ENCODE results near the gene TTC34.

DNA sequence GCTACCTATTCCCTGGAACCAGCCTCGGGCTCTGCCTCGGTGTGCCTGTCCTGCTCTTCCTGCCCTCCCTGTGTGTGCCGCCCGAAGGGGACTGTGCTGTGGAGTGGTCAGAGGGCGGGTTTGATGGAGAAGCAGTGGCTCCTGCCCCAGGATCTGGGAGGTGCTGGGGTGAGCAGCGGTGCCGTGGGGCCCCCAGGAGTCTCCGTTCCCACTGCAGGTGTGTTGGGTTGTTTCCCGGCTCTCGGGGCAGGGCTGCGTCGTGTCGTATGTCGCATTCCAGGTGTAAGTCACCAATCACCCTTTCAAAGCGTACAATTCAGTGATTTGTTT lies 32.6 kb upstream of the TTC34 start:
- TF ChIP-seq, protein P1, sequence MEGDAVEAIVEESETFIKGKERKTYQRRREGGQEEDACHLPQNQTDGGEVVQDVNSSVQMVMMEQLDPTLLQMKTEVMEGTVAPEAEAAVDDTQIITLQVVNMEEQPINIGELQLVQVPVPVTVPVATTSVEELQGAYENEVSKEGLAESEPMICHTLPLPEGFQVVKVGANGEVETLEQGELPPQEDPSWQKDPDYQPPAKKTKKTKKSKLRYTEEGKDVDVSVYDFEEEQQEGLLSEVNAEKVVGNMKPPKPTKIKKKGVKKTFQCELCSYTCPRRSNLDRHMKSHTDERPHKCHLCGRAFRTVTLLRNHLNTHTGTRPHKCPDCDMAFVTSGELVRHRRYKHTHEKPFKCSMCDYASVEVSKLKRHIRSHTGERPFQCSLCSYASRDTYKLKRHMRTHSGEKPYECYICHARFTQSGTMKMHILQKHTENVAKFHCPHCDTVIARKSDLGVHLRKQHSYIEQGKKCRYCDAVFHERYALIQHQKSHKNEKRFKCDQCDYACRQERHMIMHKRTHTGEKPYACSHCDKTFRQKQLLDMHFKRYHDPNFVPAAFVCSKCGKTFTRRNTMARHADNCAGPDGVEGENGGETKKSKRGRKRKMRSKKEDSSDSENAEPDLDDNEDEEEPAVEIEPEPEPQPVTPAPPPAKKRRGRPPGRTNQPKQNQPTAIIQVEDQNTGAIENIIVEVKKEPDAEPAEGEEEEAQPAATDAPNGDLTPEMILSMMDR (IDR thresholded peaks at IDR 0.05 in 4 of 5, conservative IDR thresholded peaks at IDR 0.05 in 1 of 5): no peak
- no peak for TF ChIP-seq POLR2A (IDR thresholded peaks at IDR 0.05)
